ENCODE data around the gene VEZF1.

The VEZF1 gene

DNA sequence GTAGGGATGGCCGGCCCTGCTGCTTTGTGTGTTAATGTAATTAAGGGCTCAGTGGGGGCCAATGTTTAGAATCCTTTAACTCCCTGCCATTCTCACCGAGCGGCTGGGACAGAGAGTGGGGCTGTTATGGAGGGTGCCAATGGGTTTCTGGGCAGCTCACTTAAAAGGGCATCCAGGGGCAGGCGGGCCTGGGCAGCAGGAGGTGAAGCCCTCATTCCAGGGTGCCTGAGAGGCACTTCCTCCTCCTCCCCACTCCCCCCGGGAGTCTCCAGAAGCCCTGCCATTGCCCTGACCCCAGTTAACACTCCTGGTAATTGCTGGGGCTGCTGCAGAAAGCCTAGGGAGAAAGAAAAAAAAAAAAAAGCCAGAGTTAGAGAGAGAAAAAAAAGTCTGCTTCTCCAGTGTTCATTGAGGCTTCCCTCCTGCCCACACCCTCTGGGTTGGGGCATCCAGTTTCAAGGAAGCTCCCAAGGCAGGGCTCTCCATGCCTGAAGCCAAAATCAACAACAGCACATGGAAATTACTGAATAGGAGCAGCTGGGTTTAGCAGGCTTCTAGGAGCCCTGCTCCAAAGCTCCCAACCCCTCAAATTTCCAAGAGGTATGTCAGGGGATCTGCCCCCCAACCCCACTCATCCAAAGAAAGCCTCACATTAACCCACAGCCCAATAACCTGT, 60.9 kb downstream of the VEZF1 start:
- no peak for DNase-seq

DNA sequence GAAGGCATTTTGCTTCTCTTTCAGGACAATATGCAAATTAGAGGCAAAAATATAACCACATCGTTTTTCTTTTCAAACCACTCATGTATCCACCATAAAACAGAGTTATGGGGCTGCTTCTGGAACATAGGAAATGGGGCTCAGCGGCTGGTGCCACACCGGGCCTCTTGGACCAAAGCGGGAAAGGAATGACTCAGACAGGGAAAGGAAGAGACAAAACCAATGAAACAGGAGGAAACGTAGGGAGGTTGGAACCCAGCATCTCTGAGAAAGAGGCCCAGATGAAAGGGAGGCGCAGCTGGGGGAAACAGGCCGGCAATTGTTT, 61.4 kb downstream of the VEZF1 start:
- DNase-seq = no peak

- no peak for DNase-seq
Measured at GRCh38 chr17:57925361-57925990, 62.6 kb downstream of the VEZF1 start.

GRCh38 chr17:57924677-57925076, 63.4 kb downstream of the VEZF1 start:
- no peak for DNase-seq

Data from 8988T (cell line).